Measurements from ENCODE around the gene MYO15B.

MYO15B gene

GRCh38 chr17:75603123-75603522 lies 15.5 kb downstream of the MYO15B start:
- DNase-seq (ENCODE audit: low read depth): no peak

GRCh38 chr17:75604034-75604695 lies 16.6 kb downstream of the MYO15B start:
- DNase-seq (ENCODE audit: low read depth): no peak

GRCh38 chr17:75605790-75606189 lies 18.2 kb downstream of the MYO15B start:
- DNase-seq (ENCODE audit: low read depth): no peak

DNA sequence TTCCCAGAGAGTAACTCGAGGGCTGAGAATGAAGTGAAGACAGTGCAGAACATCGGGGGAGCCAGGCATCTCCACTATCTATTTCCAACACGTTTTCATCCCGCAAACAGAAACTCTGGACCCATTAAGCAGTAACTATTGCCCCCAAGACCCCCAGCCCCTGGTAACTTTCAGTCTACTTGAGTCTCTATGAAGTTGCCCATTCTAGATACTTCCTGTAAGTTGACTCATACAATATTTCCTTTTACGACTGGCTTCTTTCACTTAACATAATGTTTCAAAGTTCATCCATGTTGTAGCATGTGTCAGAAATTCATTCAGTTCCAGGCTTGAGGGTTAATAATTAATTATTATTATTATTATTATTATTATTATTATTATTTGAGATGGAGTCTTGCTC lies 19.5 kb downstream of the MYO15B start:
- DNase-seq (ENCODE audit: low read depth): no peak

DNA sequence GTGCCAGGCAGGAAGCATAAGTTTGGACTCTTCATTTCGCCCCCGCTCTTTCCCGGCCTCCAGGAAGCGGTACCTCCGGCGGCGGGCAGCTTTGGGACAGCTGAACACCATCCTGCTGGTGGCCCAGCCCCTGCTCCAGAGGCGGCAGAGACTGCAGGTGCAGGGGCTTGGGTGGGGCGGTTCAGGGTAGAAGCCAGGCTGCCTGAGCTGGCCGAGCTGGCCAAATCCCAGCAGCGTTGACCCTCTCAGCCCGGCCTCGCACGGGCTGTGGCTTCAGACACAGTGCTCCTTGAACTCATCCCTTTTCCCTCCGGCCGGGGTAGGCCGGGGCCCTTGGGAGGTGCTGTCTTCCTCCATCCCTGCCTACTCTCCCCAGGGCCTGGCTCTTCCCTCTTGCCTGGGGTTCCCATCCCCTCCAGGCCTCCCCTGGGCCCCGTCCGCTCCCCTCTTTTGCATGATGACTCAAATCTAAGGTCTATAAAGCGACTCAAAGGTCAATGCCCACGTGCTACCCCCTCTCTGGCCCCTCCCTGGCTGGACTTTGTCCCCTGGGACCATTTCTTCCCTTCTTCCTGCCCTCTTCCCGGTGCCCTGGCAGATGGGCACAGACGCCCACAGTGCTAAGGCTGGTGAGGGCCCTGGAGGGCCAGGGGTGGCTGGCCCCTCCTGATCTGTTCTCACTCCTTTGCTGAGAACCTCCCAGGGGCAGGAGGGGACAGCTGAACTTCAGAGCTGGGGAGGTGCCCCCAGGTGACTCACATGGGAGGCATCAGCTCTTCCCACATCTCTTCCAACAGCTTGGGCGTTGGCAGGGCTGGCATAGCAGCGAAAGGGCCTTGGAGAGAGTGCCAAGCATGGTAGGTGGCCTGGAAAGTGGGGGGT lies 22.7 kb downstream of the MYO15B start:
- no peak for DNase-seq (ENCODE audit: low read depth)

- no peak for DNase-seq (ENCODE audit: low read depth)
Measured at GRCh38 chr17:75611851-75612429, 24.3 kb downstream of the MYO15B start.

GRCh38 chr17:75612906-75613626 lies 25.5 kb downstream of the MYO15B start:
- no peak for DNase-seq (ENCODE audit: low read depth)

- DNase-seq (ENCODE audit: low read depth): no peak
Measured at GRCh38 chr17:75614006-75614405, 26.4 kb downstream of the MYO15B start.

GRCh38 chr17:75614556-75615270 lies 27.1 kb downstream of the MYO15B start:
- DNase-seq (ENCODE audit: low read depth): no peak

- no peak for DNase-seq (ENCODE audit: low read depth)
Measured at GRCh38 chr17:75615301-75615700, 27.7 kb downstream of the MYO15B start.

GRCh38 chr17:75616521-75617122 lies 29.0 kb downstream of the MYO15B start:
- DNase-seq (ENCODE audit: low read depth): no peak

DNA sequence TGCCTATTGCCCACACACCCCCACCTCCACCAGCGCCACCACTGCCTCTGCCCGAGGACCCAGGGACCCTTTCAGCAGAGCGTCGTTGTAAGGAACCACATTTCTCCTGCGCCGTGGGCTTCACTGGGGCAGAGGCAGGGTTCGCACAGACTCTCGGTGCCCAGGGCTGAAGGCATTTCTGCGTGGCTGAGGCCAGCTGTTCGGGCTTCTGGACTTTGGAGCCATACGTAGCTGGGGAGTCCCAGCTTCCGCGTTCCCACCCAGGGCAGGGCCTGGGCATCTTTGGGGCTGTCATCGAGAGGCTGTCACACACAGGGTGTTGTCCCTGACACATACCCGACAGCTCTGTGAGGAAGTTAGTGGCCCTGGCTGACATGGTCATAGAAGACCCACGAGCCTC lies 29.6 kb downstream of the MYO15B start:
- no peak for DNase-seq (ENCODE audit: low read depth)

GRCh38 chr17:75617675-75618074 lies 30.1 kb downstream of the MYO15B start:
- no peak for DNase-seq (ENCODE audit: low read depth)

- DNase-seq (ENCODE audit: low read depth): no peak
Measured at GRCh38 chr17:75619506-75620431, 32.2 kb downstream of the MYO15B start.

- no peak for DNase-seq (ENCODE audit: low read depth)
Measured at GRCh38 chr17:75621489-75621888, 33.9 kb downstream of the MYO15B start.

GRCh38 chr17:75622076-75622475 lies 34.5 kb downstream of the MYO15B start:
- no peak for DNase-seq (ENCODE audit: low read depth)

GRCh38 chr17:75622771-75623273 lies 35.2 kb downstream of the MYO15B start:
- DNase-seq (ENCODE audit: low read depth): no peak

GRCh38 chr17:75623386-75623785 lies 35.8 kb downstream of the MYO15B start:
- DNase-seq (ENCODE audit: low read depth): no peak

DNA sequence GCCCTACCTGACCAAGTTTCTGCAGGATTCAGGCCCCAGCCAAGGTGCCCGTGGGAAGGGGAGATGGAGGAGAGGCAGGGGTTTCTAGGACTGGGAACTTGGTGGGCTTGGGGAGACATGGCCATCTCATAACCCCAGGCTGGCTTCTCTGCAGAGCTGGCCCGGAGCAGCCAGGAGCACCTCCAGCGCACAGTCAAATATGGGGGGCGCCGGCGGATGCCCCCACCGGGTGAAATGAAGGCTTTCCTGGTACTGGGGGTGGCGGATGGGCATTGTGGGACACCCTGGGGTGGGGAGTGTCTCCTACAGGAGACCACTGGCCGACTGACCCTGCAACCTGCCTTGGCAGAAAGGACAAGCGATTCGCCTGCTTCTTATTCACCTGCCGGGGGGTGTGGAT lies 36.4 kb downstream of the MYO15B start:
- DNase-seq (ENCODE audit: low read depth): no peak

DNA sequence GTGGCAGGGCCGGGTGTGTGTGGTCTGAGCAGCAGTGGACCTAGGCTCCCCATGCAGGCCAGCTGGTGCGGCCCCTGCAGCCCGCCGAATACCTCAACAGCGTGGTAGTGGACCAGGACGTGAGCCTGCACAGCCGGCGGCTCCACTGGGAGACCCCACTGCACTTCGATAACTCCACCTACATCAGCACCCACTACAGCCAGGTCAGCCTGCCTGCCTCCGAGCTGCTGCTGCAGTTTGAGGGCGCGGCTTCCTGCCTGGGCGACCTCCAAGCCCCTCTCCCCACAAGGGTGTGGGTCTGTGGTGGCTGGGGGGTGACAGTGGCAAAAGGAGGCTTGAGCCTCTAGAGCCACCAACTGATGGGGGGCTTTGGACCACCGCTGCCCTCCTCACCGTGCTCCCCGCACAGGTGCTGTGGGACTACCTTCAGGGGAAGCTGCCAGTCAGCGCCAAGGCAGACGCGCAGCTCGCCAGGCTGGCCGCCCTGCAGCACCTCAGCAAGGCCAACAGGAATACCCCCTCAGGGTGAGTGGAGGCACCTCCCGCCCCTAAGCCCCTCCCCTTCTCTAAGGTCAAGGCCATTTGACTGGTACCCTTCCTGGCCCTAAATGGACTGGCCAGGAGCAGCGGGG lies 37.2 kb downstream of the MYO15B start:
- no peak for DNase-seq (ENCODE audit: low read depth)
